Measurements from ENCODE around the gene TRIO. TPM values are rescaled to one million over a fixed set of nuclear protein-coding genes. Genes with fewer than 3 reads are reported as not detected.

The TRIO gene
- total RNA-seq, 6 donors from 2014 or later: 138 to 408 (median 156) TPM

DNA sequence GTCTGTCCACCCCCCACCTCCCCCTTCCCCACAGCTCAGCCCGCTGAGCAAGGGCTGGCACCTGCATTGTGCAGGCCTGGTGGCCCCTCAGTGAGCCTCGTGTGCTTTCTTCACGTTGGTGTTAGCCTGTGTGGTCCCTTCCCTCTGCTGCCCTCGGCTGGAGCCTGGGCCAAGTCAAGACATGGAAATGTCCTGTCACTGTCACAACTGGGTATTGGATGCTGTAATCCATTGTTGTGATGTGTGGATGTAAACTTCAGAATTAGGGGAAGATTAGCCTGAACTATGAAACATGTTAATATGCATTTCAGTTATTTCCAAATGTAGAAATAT, 103.9 kb downstream of the TRIO start:
- no peaks in the 10 kb centered on the region for H3K9me3 ChIP-seq
- H3K36me3 ChIP-seq: no peaks in the 10 kb centered on the region
- ATAC-seq (ENCODE audit: low FRiP score in 2 of 2): no peak
- H3K27me3 ChIP-seq: no peaks in the 10 kb centered on the region
- TF ChIP-seq, protein P1, sequence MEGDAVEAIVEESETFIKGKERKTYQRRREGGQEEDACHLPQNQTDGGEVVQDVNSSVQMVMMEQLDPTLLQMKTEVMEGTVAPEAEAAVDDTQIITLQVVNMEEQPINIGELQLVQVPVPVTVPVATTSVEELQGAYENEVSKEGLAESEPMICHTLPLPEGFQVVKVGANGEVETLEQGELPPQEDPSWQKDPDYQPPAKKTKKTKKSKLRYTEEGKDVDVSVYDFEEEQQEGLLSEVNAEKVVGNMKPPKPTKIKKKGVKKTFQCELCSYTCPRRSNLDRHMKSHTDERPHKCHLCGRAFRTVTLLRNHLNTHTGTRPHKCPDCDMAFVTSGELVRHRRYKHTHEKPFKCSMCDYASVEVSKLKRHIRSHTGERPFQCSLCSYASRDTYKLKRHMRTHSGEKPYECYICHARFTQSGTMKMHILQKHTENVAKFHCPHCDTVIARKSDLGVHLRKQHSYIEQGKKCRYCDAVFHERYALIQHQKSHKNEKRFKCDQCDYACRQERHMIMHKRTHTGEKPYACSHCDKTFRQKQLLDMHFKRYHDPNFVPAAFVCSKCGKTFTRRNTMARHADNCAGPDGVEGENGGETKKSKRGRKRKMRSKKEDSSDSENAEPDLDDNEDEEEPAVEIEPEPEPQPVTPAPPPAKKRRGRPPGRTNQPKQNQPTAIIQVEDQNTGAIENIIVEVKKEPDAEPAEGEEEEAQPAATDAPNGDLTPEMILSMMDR (IDR thresholded peaks at IDR 0.05): no peak
- TF ChIP-seq POLR2AphosphoS5 (IDR thresholded peaks at IDR 0.05) (no peak), POLR2A (IDR thresholded peaks at IDR 0.05) (no peak), EP300 (IDR thresholded peaks at IDR 0.05) (no peak)
- DNase-seq: peak in 1 of 2 donors; percentile 24
- no peak overlapping the region for H3K27ac ChIP-seq
- 55 to 64% methylated on average over 4 of the region's 4 CpGs for WGBS, 2 donors
- H3K4me3 ChIP-seq: no peak overlapping the region
- peaks cover 17 to 28% (median 22%) of the 10 kb centered on the region in 4 donors for H3K4me1 ChIP-seq

DNA sequence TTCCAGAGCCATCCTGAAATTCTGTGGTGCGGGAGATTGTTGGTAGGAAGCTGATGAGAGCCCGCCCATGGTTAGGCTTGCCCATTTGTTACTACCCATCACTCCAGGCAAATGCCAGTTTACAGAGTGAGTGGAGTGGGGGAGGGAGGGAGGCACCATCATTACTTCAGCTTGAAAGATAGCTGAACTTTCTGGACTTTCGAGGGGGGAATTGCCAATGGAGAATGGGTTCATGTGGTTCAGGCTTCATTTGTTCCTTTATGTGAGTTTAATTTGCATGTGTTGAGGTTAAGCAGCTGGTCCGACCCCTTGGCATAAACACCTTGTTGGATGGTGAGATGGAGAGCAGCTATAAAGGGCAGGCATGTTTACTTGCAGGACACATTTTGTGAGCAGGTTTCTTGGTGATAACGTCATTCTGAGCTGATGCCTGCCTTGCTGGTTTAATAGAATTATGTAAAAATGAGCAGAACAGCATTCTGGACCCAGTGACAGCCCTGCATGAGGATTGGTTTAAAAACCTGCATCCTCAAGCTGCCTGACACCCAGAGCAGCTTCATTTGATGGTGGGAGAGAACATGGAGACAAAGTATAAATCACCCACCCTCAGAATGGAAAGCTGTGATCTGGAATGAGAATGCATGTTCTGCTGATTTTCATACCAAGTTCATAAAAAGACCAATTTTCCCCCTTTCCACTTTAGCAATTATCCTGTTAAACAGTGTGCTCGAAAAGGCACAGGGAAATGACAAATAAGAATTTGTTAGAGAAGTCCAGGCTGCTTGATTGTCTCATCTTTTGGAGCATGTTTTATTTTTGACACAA, 106.3 kb downstream of the TRIO start:
- peaks cover 14 to 25% (median 21%) of the 10 kb centered on the region in 4 donors for H3K4me1 ChIP-seq
- no peaks in the 10 kb centered on the region for H3K9me3 ChIP-seq
- H3K4me3 ChIP-seq: no peak overlapping the region
- ATAC-seq (ENCODE audit: low FRiP score in 2 of 2) (no peak), DNase-seq (no peak)
- H3K36me3 ChIP-seq: no peaks in the 10 kb centered on the region
- no peaks in the 10 kb centered on the region for H3K27me3 ChIP-seq
- WGBS, 2 donors: 82 to 86% methylated on average over 6 of the region's 6 CpGs
- H3K27ac ChIP-seq: no peak overlapping the region
- TF ChIP-seq POLR2AphosphoS5 (IDR thresholded peaks at IDR 0.05): no peak

DNA sequence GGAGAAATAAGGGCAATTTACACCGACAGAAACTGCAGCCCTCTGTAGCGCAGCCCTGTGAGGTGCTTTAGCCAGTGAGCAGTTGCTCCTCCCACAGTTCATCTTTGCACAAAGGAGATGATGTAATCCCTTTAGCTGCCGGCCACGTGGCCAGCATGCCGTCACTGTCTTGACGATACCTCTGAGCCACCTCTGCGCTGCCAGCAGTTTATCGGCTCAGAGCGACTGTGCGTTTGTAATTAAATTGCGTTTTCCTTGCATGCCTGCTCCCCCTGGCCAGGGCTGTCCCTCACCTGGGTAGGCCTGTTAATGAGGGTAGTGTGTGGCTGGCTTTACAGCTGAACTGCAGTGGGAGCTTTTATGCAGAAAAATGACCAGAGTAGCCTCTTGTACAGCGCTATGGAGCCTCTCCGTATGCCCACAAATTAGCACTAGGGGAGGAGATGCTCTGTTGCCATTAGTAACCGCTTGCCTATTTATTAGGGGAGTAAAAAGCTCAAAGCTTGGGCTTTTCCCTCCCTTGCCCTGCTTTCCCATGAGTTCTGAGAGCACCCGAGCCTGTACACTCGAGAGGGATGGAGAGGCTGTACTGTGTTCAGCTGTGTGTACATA, 107.0 kb downstream of the TRIO start:
- peaks cover 14 to 25% (median 21%) of the 10 kb centered on the region in 4 donors for H3K4me1 ChIP-seq
- peak; percentile 30 to 50 for DNase-seq
- no peaks in the 10 kb centered on the region for H3K27me3 ChIP-seq
- no peaks in the 10 kb centered on the region for H3K36me3 ChIP-seq
- peak; percentile 72 to 93 for ATAC-seq (ENCODE audit: low FRiP score in 2 of 2)
- no peaks in the 10 kb centered on the region for H3K9me3 ChIP-seq
- TF ChIP-seq, protein P1 (IDR thresholded peaks at IDR 0.05): no peak
- TF ChIP-seq POLR2AphosphoS5 (IDR thresholded peaks at IDR 0.05) (no peak), POLR2A (IDR thresholded peaks at IDR 0.05) (no peak), EP300 (IDR thresholded peaks at IDR 0.05) (no peak)
- no peak overlapping the region for H3K4me3 ChIP-seq
- WGBS, 2 donors: 46 to 54% methylated on average over 15 to 16 of the region's 16 CpGs
- peak overlapping the region in 1 of 4 donors; percentile 17 for H3K27ac ChIP-seq

GRCh38 chr5:14250748-14251701, 107.9 kb downstream of the TRIO start:
- TF ChIP-seq EP300 (IDR thresholded peaks at IDR 0.05): no peak
- TF ChIP-seq, protein P1 (IDR thresholded peaks at IDR 0.05): no peak
- no peak for TF ChIP-seq POLR2AphosphoS5 (IDR thresholded peaks at IDR 0.05)
- no peak for TF ChIP-seq POLR2A (IDR thresholded peaks at IDR 0.05)
- WGBS, 2 donors: 78 to 80% methylated on average over 11 of the region's 11 CpGs
- Histone ChIP-seq H3K36me3 (no peaks in the 10 kb centered on the region), H3K4me3 (no peak overlapping the region), H3K27ac (no peak overlapping the region), H3K9me3 (no peaks in the 10 kb centered on the region), H3K27me3 (no peaks in the 10 kb centered on the region), H3K4me1 (peaks cover 14 to 25% (median 22%) of the 10 kb centered on the region in 4 donors)
- no peak for ATAC-seq (ENCODE audit: low FRiP score in 2 of 2)
- DNase-seq: no peak

- Histone ChIP-seq H3K9me3 (no peaks in the 10 kb centered on the region), H3K27me3 (no peaks in the 10 kb centered on the region), H3K4me3 (no peak overlapping the region), H3K36me3 (no peaks in the 10 kb centered on the region), H3K27ac (no peak overlapping the region), H3K4me1 (peaks cover 16 to 30% (median 24%) of the 10 kb centered on the region in 4 donors)
- TF ChIP-seq POLR2A (IDR thresholded peaks at IDR 0.05) (no peak), POLR2AphosphoS5 (IDR thresholded peaks at IDR 0.05) (no peak), EP300 (IDR thresholded peaks at IDR 0.05) (no peak)
- TF ChIP-seq, protein P1 (IDR thresholded peaks at IDR 0.05): no peak
- DNase-seq: no peak
- ATAC-seq (ENCODE audit: low FRiP score in 2 of 2): no peak
These were observed 108.6 kb downstream of the TRIO start for GRCh38 chr5:14251733-14252132.

Measured in upper lobe of left lung (tissue), 6 donors.